Keratinocyte (primary cell): ENCODE results near the gene F11. TPM values are rescaled to one million over a fixed set of nuclear protein-coding genes. Genes with fewer than 3 reads are reported as not detected.

Source experiments
- DNase-seq: peaks from one replicate; pipeline ENCODE4 v3.0.0-alpha.2; 2011; ENCODE audit warnings: low read depth, missing footprints, low spot score
- FAIRE-seq: peaks from 2 replicates; lab custom pipeline; 2011; peaks lifted over from hg19 to GRCh38; lab: Jason Lieb, UNC
- H2AFZ ChIP-seq: 2 replicates; pipeline ENCODE4 v1.6.0; 2012; ENCODE audit warnings: low read length, control low read depth, inconsistent platforms; ENCODE audit not compliant: control insufficient read depth
- H3K27ac ChIP-seq: 2 replicates; pipeline ENCODE4 v1.5.1; 2011; ENCODE audit warnings: low read length; ENCODE audit not compliant: control insufficient read depth, insufficient read depth
- H3K27me3 ChIP-seq: 3 replicates; pipeline ENCODE4 v1.6.0; 2011; ENCODE audit warnings: low read length; ENCODE audit not compliant: control insufficient read depth, insufficient read depth; ENCODE audit errors: extremely low read depth
- H3K36me3 ChIP-seq, 2 experiments: 2 replicates in 1 of 2; 3 replicates in 1 of 2; pipeline ENCODE4 v1.5.1; 2011; ENCODE audit warnings: low read length in 2 of 2, mild to moderate bottlenecking in 1 of 2; ENCODE audit not compliant: control insufficient read depth in 2 of 2, insufficient read depth in 2 of 2; ENCODE audit errors: extremely low read depth in 1 of 2
- H3K4me1 ChIP-seq: 3 replicates; pipeline ENCODE4 v1.5.1; 2011; ENCODE audit warnings: low read length; ENCODE audit not compliant: control insufficient read depth, insufficient read depth; ENCODE audit errors: extremely low read depth
- H3K4me2 ChIP-seq: 3 replicates; pipeline ENCODE4 v1.6.0; 2011; ENCODE audit warnings: low read depth, low read length; ENCODE audit not compliant: control insufficient read depth, insufficient read depth; ENCODE audit errors: extremely low read depth
- H3K4me3 ChIP-seq, 3 experiments: fragments of 200-600 bp in 1 of 3; sonication (generic) in 1 of 3; 2 replicates in 2 of 3; 3 replicates in 1 of 3; pipeline ENCODE4 v1.5.1; 2011 to 2016; ENCODE audit warnings: low read length in 3 of 3, mild to moderate bottlenecking in 3 of 3, control low read depth in 2 of 3, inconsistent platforms in 1 of 3, low read depth in 1 of 3, mixed read lengths in 1 of 3, mixed run types in 1 of 3, moderate library complexity in 1 of 3; ENCODE audit not compliant: control insufficient read depth in 2 of 3, insufficient read depth in 2 of 3; ENCODE audit errors: extremely low read depth in 1 of 3
- H3K79me2 ChIP-seq: 2 replicates; pipeline ENCODE4 v1.6.0; 2012; ENCODE audit warnings: low read length; ENCODE audit not compliant: control insufficient read depth, insufficient read depth
- H3K9ac ChIP-seq: 3 replicates; pipeline ENCODE4 v1.6.0; 2011; ENCODE audit warnings: low read length; ENCODE audit not compliant: control insufficient read depth, insufficient read depth; ENCODE audit errors: extremely low read depth
- H3K9me1 ChIP-seq: 3 replicates; pipeline ENCODE4 v1.6.0; 2011; ENCODE audit warnings: low read length; ENCODE audit not compliant: control insufficient read depth, insufficient read depth; ENCODE audit errors: extremely low read depth
- H3K9me3 ChIP-seq: 2 replicates; pipeline ENCODE4 v1.5.1; 2012; ENCODE audit warnings: low read depth, low read length; ENCODE audit not compliant: control insufficient read depth
- H4K20me1 ChIP-seq: 3 replicates; pipeline ENCODE4 v1.6.0; 2011; ENCODE audit warnings: low read length; ENCODE audit not compliant: control insufficient read depth, insufficient read depth; ENCODE audit errors: extremely low read depth
- EZH2 ChIP-seq: IDR thresholded peaks from one replicate; pipeline ENCODE4 v1.6.1; 2012; ENCODE audit warnings: inconsistent platforms, mild to moderate bottlenecking, low read length, moderate library complexity
- dilution Hi-C: fragments of 300-500 bp; cut with MboI; formaldehyde crosslinking; loops from one replicate; pipeline ENCODE4 v1.7.0; 2020; ENCODE audit warnings: low sequenced_read_pairs; ENCODE audit not compliant: extremely low pct_ligation_motif_present
- polyA plus RNA-seq, 5 experiments: library from polyadenylated mRNA; depleted of rRNA in 3 of 5; stranded (reverse) in 3 of 5; stranded (forward) in 1 of 5; unstranded in 1 of 5; fragments of >200 nt; gene quantifications; 1 replicate in 1 of 5; 2 replicates in 3 of 5; 3 replicates in 1 of 5; pipeline versions ENCODE4 v1.2.1 to v1.2.3, GENCODE V29; 2011 to 2012; ENCODE audit warnings: missing spikeins in 2 of 5, low read depth in 1 of 5, low replicate concordance in 1 of 5
- TF ChIP-seq, protein P1 (sequence below), 3 experiments: IDR thresholded peaks in 1 of 3; conservative IDR thresholded peaks in 1 of 3; optimal IDR thresholded peaks in 1 of 3; 2 replicates in 2 of 3; 3 replicates in 1 of 3; pipeline versions ENCODE3 to v1.5.1; 2011; ENCODE audit warnings: low read length in 3 of 3, mild to moderate bottlenecking in 3 of 3, moderate library complexity in 2 of 3, control low read depth in 1 of 3, inconsistent platforms in 1 of 3; ENCODE audit not compliant: insufficient read depth in 2 of 3; ENCODE audit errors: extremely low read depth in 1 of 3

Gene F11
- polyA plus RNA-seq, 1 donor (not counting 4 experiments of a cell fraction or from before 2014, with no cell fraction given), result not detected

DNA sequence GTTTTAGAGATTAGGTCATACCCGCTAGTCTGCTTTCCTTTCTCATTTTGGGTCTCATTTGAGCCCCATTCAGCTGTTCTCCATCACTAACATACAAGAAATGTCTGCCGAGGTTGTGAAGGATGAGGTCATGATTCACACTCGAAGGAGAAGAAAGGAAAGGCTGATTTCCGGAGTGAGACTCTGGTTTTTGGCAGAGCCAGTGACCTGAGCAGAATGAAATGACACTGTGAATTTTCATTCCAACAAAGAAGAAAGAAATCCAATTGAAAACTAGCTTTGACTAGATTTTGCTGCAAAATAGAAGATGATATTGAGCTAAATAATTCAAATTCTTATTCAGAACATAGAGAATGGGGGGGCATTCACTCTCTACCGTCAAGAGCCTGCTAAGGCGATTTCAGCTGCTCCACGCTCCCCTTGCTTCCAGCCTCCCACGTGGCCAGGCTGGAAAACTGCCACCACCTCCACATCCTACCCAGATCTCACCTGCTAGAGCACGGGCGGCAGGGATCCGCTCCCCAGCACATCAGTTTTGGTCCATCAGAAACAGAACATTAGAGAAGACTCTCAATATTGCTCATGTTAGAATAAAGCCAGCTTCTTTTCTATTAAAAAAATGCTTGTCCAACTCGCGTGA is 39.0 kb downstream of the F11 start:
- H4K20me1 ChIP-seq, result no peaks in the 10 kb centered on the region
- no peaks in the 10 kb centered on the region for H3K9me1 ChIP-seq
- TF ChIP-seq, protein P1, sequence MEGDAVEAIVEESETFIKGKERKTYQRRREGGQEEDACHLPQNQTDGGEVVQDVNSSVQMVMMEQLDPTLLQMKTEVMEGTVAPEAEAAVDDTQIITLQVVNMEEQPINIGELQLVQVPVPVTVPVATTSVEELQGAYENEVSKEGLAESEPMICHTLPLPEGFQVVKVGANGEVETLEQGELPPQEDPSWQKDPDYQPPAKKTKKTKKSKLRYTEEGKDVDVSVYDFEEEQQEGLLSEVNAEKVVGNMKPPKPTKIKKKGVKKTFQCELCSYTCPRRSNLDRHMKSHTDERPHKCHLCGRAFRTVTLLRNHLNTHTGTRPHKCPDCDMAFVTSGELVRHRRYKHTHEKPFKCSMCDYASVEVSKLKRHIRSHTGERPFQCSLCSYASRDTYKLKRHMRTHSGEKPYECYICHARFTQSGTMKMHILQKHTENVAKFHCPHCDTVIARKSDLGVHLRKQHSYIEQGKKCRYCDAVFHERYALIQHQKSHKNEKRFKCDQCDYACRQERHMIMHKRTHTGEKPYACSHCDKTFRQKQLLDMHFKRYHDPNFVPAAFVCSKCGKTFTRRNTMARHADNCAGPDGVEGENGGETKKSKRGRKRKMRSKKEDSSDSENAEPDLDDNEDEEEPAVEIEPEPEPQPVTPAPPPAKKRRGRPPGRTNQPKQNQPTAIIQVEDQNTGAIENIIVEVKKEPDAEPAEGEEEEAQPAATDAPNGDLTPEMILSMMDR (optimal IDR thresholded peaks at IDR 0.05 in 1 of 3, IDR thresholded peaks at IDR 0.05 in 1 of 3, conservative IDR thresholded peaks at IDR 0.05 in 1 of 3; ENCODE audit: extremely low read depth in 1 of 3, insufficient read depth in 2 of 3, low read length in 3 of 3), result no peak
- no peak for TF ChIP-seq EZH2
- no peaks in the 10 kb centered on the region for H3K79me2 ChIP-seq
- H3K4me1 ChIP-seq, result no peaks in the 10 kb centered on the region
- H3K27ac ChIP-seq, result no peak overlapping the region
- DNase-seq (no peak), FAIRE-seq (no peak)
- H3K27me3 ChIP-seq, result no peaks in the 10 kb centered on the region
- H3K36me3 ChIP-seq, result no peaks in the 10 kb centered on the region
- H3K9ac ChIP-seq, result no peak overlapping the region
- dilution Hi-C loops, result no loop called here
- no peak overlapping the region for H3K4me2 ChIP-seq
- H3K4me3 ChIP-seq, result no peak overlapping the region
- no peak overlapping the region for H2AFZ ChIP-seq
- H3K9me3 ChIP-seq, result no peaks in the 10 kb centered on the region

DNA sequence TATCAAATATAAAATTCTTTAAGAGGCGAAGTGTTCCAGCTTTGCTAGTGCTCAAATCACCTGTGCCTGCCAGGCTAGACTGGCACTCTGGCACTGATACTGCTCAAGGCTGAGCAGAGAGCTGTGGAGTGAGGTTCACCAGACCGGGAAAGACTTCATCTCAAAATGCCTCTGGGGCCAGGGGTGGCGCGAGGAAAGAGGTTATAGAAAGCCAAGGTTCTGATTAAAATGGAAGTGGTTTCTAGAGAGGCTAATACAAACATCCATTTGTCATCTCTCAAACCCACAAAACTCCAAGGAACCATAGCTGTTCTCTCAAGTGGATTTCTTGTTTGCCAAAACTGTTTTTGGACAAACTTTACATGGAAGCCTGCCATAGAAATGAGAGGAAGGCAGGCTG is 41.5 kb downstream of the F11 start:
- Histone ChIP-seq H3K27me3 (no peaks in the 10 kb centered on the region), H3K4me3 (no peak overlapping the region), H2AFZ (no peak overlapping the region), H3K79me2 (no peaks in the 10 kb centered on the region), H4K20me1 (no peaks in the 10 kb centered on the region), H3K4me2 (no peak overlapping the region), H3K9me3 (no peaks in the 10 kb centered on the region), H3K36me3 (no peaks in the 10 kb centered on the region), H3K4me1 (no peaks in the 10 kb centered on the region), H3K27ac (no peak overlapping the region), H3K9ac (no peak overlapping the region), H3K9me1 (no peaks in the 10 kb centered on the region)
- dilution Hi-C loops, result no loop called here
- DNase-seq (no peak), FAIRE-seq (no peak)
- TF ChIP-seq, protein P1 (optimal IDR thresholded peaks at IDR 0.05 in 1 of 3, IDR thresholded peaks at IDR 0.05 in 1 of 3, conservative IDR thresholded peaks at IDR 0.05 in 1 of 3; ENCODE audit: extremely low read depth in 1 of 3, insufficient read depth in 2 of 3, low read length in 3 of 3), result no peak
- TF ChIP-seq EZH2, result no peak
